NCI-H2196 (cell line): ENCODE results near the gene MACROD2.

ENCODE experiments used
- DNase-seq: peaks from one replicate; lab custom pipeline; 2025; ENCODE audit not compliant: unreplicated experiment; lab: John Stamatoyannopoulos, UW

Gene MACROD2

GRCh38 chr20:14512839-14513238, 517.5 kb downstream of the MACROD2 start:
- peak; percentile 24 for DNase-seq

GRCh38 chr20:14518648-14519047, 523.3 kb downstream of the MACROD2 start:
- DNase-seq = no peak

GRCh38 chr20:14521016-14521415, 525.7 kb downstream of the MACROD2 start:
- DNase-seq = no peak

GRCh38 chr20:14521436-14521835, 526.1 kb downstream of the MACROD2 start:
- no peak for DNase-seq

GRCh38 chr20:14522595-14522994, 527.3 kb downstream of the MACROD2 start:
- DNase-seq = no peak

GRCh38 chr20:14523090-14523489, 527.8 kb downstream of the MACROD2 start:
- DNase-seq = no peak

- DNase-seq = no peak
Measured at GRCh38 chr20:14525426-14525825, 530.1 kb downstream of the MACROD2 start.

- no peak for DNase-seq
Measured at GRCh38 chr20:14526891-14527290, 531.6 kb downstream of the MACROD2 start.

GRCh38 chr20:14531786-14532185, 536.5 kb downstream of the MACROD2 start:
- DNase-seq = no peak

- no peak for DNase-seq
Measured at GRCh38 chr20:14536738-14537137, 541.4 kb downstream of the MACROD2 start.

- no peak for DNase-seq
Measured at GRCh38 chr20:14538433-14538832, 543.1 kb downstream of the MACROD2 start.

GRCh38 chr20:14543040-14543439, 547.7 kb downstream of the MACROD2 start:
- DNase-seq = no peak

GRCh38 chr20:14544688-14545087, 549.4 kb downstream of the MACROD2 start:
- DNase-seq = no peak

- no peak for DNase-seq
Measured at GRCh38 chr20:14550655-14551054, 555.3 kb downstream of the MACROD2 start.

GRCh38 chr20:14553774-14554534, 558.6 kb downstream of the MACROD2 start:
- DNase-seq = no peak

GRCh38 chr20:14555676-14556075, 560.4 kb downstream of the MACROD2 start:
- no peak for DNase-seq

- DNase-seq = no peak
Measured at GRCh38 chr20:14556206-14556605, 560.9 kb downstream of the MACROD2 start.

GRCh38 chr20:14559612-14560011, 564.3 kb downstream of the MACROD2 start:
- no peak for DNase-seq

- DNase-seq = no peak
Measured at GRCh38 chr20:14561741-14562221, 566.5 kb downstream of the MACROD2 start.

- no peak for DNase-seq
Measured at GRCh38 chr20:14562981-14563380, 567.7 kb downstream of the MACROD2 start.

- DNase-seq = no peak
Measured at GRCh38 chr20:14566505-14566904, 571.2 kb downstream of the MACROD2 start.

GRCh38 chr20:14568225-14568624, 572.9 kb downstream of the MACROD2 start:
- no peak for DNase-seq

- no peak for DNase-seq
Measured at GRCh38 chr20:14568701-14569100, 573.4 kb downstream of the MACROD2 start.
